Type B pancreatic cell (in vitro differentiated cells): Measurements from ENCODE around the gene CACNB1. TPM values are rescaled to one million over a fixed set of nuclear protein-coding genes. Genes with fewer than 3 reads are reported as not detected.

Source experiments
- DNase-seq: peaks from one replicate; pipeline ENCODE4 v3.0.0; 2021; ENCODE audit warnings: mixed read lengths; ENCODE audit not compliant: unreplicated experiment; ENCODE audit errors: extremely low spot score
- H3K27ac Mint-ChIP-seq: 2 replicates; pipeline ENCODE4 v1.8.0; 2021; ENCODE audit warnings: mild to moderate bottlenecking, mixed read lengths
- H3K27me3 Mint-ChIP-seq: 2 replicates; pipeline ENCODE4 v1.8.0; 2021; ENCODE audit warnings: mixed read lengths
- H3K36me3 Mint-ChIP-seq: 2 replicates; pipeline ENCODE4 v1.8.0; 2021; ENCODE audit warnings: mixed read lengths
- H3K4me1 Mint-ChIP-seq: one replicate; pipeline ENCODE4 v1.8.0; 2021; ENCODE audit warnings: mixed read lengths; ENCODE audit not compliant: unreplicated experiment
- H3K4me3 Mint-ChIP-seq: 2 replicates; pipeline ENCODE4 v1.8.0; 2021; ENCODE audit warnings: mild to moderate bottlenecking, mixed read lengths
- H3K9me3 Mint-ChIP-seq: 2 replicates; pipeline ENCODE4 v1.8.0; 2021; ENCODE audit warnings: mixed read lengths
- total RNA-seq: library from RNA; stranded (reverse); gene quantifications from 2 replicates; pipeline ENCODE4 v1.2.1, GENCODE V29; 2021; ENCODE audit warnings: low replicate concordance
- TF ChIP-seq, protein P1 (sequence below): fragments of 200-600 bp; sonication (generic); conservative IDR thresholded peaks from 2 replicates; pipeline ENCODE4 v1.5.0; 2021; ENCODE audit warnings: antibody characterized with exemption, mild to moderate bottlenecking

The CACNB1 gene
- total RNA-seq, 1 donor from 2014 or later, result 9.5 TPM

DNA sequence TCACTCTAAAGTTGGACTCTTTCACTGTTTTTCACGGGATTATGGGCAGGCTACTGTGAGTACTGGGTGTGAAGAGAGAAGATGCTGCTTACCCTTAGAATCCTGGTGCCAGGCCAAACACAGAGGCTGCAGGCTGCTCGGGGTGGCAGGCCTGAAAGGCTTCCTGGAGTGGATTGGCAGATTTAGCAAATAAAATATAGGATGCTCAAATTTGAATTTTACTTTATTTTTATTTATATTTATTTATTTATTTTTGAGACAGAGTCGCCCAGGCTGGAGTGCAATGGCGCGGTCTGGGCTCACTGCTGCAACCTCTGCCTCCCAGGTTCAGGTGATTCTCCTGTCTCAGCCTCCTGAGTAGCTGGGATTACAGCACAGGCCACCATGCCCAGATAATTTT lies 43.2 kb upstream of the CACNB1 start:
- no peaks in the 10 kb centered on the region for H3K9me3 Mint-ChIP-seq
- no peak overlapping the region for H3K27ac Mint-ChIP-seq
- H3K27me3 Mint-ChIP-seq, result peaks cover 17% of the 10 kb centered on the region
- H3K4me1 Mint-ChIP-seq, result peaks cover 7% of the 10 kb centered on the region
- H3K4me3 Mint-ChIP-seq, result no peak overlapping the region
- no peak for DNase-seq
- no peaks in the 10 kb centered on the region for H3K36me3 Mint-ChIP-seq
- TF ChIP-seq, protein P1, sequence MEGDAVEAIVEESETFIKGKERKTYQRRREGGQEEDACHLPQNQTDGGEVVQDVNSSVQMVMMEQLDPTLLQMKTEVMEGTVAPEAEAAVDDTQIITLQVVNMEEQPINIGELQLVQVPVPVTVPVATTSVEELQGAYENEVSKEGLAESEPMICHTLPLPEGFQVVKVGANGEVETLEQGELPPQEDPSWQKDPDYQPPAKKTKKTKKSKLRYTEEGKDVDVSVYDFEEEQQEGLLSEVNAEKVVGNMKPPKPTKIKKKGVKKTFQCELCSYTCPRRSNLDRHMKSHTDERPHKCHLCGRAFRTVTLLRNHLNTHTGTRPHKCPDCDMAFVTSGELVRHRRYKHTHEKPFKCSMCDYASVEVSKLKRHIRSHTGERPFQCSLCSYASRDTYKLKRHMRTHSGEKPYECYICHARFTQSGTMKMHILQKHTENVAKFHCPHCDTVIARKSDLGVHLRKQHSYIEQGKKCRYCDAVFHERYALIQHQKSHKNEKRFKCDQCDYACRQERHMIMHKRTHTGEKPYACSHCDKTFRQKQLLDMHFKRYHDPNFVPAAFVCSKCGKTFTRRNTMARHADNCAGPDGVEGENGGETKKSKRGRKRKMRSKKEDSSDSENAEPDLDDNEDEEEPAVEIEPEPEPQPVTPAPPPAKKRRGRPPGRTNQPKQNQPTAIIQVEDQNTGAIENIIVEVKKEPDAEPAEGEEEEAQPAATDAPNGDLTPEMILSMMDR, result no peak

DNA sequence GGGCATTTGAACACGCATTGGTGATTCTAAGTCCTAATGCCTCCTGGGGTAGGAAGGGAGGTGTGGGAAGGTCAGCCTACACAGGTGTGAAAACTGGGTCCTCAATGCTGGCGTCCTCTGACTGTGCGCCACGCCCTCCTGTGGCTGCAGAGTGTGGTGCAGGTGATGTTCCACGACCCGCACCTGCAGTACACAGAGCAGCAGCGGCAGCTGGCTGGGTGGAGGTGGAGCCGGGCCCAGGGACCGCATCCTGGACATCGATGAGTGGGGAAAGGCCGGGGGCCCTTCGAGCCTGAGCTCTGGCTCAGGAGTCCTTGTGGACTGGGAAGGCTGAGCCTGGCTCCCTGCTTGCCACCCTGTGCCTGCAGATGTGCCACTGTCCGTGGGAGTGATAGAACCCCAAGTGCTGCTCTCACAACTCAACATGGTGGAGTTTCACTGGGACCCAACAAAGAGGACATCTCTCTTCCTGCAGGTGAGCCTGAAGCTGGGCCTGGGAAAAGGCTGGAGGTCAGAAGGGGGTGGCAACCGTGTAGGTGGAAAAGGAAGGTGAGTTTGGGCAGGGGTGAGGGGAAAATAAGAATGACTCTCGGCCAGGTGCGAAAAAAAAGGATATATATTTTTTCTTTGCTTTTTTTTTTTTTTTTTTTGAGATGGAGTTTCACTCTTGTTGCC lies 42.3 kb upstream of the CACNB1 start:
- TF ChIP-seq, protein P1, result peak; percentile 75
- DNase-seq, result no peak

DNA sequence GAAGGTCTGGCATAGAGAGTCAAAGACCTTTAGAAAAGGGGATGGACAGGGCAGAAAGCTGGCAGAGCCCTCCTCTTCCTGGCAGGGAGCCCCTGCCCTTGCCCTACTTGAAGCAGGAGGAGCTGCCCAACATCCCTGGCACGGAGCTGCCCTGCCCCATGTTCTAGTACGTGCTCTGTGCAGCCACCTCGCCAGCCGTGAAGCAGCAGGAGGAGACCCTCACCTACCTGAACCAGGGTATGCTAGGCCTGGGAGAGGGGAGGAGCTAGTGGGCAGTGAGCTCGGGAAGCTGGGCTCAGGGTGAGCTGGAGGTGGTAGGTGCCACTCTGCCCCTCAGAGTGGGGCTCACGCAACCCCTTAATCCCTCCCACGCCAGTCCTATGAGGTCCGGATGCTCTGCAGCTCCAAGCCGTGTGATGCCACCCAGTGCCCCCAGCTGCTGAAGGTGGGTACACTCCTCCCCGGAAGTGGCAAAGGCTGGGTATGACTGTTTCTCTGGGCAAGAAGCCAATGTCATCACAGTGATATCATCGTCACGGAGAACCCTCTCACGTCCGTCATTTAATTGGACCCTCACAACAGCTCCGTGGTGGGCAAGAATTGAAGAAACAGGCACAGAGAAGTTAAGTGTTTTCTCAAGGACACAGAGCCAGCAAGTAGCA lies 41.0 kb upstream of the CACNB1 start:
- Mint-ChIP-seq H3K9me3 (no peaks in the 10 kb centered on the region), H3K4me3 (no peak overlapping the region), H3K36me3 (no peaks in the 10 kb centered on the region), H3K27me3 (peaks cover 16% of the 10 kb centered on the region), H3K4me1 (peaks cover 5% of the 10 kb centered on the region), H3K27ac (no peak overlapping the region)
- TF ChIP-seq, protein P1, result no peak
- DNase-seq, result no peak

More for the DNA sequence above, 42.3 kb upstream of the CACNB1 start:
- Mint-ChIP-seq H3K36me3 (no peaks in the 10 kb centered on the region), H3K9me3 (no peaks in the 10 kb centered on the region), H3K27me3 (peaks cover 19% of the 10 kb centered on the region), H3K27ac (no peak overlapping the region), H3K4me3 (no peak overlapping the region), H3K4me1 (peaks cover 9% of the 10 kb centered on the region)

DNA sequence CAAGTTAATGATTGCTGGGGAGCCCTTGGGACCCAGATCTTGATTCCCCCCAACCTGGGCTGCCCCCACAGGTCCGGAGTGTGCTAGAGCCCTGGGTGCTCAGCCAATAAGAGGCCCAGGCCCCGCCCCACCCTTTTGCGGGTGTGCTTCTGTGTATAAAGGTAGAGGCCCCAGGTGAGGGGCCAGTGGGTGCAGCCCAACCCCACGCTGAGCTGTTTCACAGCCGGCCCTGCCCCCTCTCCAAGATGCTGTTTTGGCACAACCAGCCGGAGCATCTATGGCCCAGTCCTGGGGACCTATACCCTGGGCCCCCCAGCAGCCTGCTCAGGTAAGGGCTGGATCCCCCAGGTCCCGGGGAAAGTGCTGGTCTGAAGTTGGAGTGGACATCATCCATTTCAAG lies 40.1 kb upstream of the CACNB1 start:
- Mint-ChIP-seq H3K36me3 (no peaks in the 10 kb centered on the region), H3K9me3 (no peaks in the 10 kb centered on the region), H3K4me3 (no peak overlapping the region), H3K27me3 (peaks cover 19% of the 10 kb centered on the region), H3K4me1 (peaks cover 5% of the 10 kb centered on the region), H3K27ac (no peak overlapping the region)
- DNase-seq, result no peak
- TF ChIP-seq, protein P1, result no peak

DNA sequence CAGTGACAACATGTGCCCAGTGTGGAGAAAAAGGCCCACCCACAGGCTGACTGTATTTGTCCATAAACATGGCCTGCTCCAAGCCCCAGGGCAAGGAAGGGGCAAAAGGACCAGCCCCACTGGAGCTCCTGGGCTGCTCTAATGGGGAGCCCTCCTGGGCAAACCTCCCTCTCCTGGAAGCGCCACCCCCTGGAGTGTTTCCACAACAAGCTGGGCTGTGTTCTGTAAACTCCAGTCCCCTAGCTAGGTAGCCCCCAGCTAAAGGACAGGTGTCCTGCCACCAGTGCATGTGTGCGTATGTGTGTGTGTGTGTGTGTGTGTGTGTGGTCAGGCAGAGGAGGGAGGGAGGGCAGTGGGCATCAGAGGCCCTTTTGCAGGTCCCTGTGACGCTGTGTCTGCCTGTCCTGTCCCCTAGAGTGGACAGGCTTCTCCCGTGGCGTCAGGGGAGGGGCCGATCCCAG lies 39.5 kb upstream of the CACNB1 start:
- Mint-ChIP-seq H3K4me3 (no peak overlapping the region), H3K27me3 (peaks cover 24% of the 10 kb centered on the region), H3K27ac (no peak overlapping the region), H3K36me3 (no peaks in the 10 kb centered on the region), H3K9me3 (no peaks in the 10 kb centered on the region), H3K4me1 (peaks cover 6% of the 10 kb centered on the region)
- TF ChIP-seq, protein P1, result no peak
- no peak for DNase-seq
